ENCODE data around the gene ADTRP.

The ADTRP gene

DNA sequence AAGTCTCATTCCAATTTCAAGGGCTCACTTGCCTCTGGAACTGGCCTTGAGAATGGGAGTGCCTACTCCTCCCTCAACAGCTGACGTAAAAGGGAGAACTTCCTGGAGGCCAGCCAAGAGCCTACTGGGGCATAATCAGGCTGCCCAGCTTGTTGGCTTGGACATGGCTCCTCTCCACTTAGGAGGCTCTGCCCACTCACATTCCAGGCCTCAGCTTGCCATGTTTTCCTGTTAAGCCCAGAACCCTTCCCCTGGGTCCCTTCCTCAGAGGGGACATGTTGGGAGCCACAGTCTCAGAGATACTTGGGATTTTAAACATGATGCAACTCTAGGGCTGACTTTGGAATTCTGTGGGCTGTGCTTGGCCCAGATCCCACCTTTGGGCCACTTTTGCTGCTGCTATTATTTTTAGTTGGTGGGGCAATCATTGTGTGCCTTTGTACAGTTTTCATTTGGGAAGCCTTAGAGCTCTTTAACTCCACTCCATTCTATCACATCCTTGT lies 31.5 kb upstream of the ADTRP start (continued):
- TF ChIP-seq, protein P1, sequence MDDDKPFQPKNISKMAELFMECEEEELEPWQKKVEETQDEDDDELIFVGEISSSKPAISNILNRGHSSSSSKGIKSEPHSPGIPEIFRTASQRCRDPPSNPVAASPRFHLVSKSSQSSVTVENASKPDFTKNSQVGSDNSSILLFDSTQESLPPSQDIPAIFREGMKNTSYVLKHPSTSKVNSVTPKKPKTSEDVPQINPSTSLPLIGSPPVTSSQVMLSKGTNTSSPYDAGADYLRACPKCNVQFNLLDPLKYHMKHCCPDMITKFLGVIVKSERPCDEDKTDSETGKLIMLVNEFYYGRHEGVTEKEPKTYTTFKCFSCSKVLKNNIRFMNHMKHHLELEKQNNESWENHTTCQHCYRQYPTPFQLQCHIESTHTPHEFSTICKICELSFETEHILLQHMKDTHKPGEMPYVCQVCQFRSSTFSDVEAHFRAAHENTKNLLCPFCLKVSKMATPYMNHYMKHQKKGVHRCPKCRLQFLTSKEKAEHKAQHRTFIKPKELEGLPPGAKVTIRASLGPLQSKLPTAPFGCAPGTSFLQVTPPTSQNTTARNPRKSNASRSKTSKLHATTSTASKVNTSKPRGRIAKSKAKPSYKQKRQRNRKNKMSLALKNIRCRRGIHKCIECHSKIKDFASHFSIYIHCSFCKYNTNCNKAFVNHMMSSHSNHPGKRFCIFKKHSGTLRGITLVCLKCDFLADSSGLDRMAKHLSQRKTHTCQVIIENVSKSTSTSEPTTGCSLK (tag by site-specific recombination; IDR thresholded peaks at IDR 0.05) = no peak
- TF ChIP-seq ZNF133 (tag by site-specific recombination; IDR thresholded peaks at IDR 0.05) (0 out of 2 replicates have a peak, but pooled peaks have one; percentile 11), ZNF561 (tag by site-specific recombination; IDR thresholded peaks at IDR 0.05; ENCODE audit: borderline replicate concordance) (0 out of 2 replicates have a peak, but pooled peaks have one; percentile 30), ZBTB20 (tag by site-specific recombination; IDR thresholded peaks at IDR 0.05) (no peak), ZNF513 (tag by site-specific recombination; IDR thresholded peaks at IDR 0.05) (no peak), ZNF560 (tag by site-specific recombination; IDR thresholded peaks at IDR 0.05; ENCODE audit: borderline replicate concordance) (no peak), ZNF433 (tag by site-specific recombination; IDR thresholded peaks at IDR 0.05; ENCODE audit: low read depth) (no peak), KLF7 (tag by site-specific recombination; IDR thresholded peaks at IDR 0.05; ENCODE audit: borderline replicate concordance) (no peak), ZNF174 (tag by site-specific recombination; IDR thresholded peaks at IDR 0.05) (no peak), BCL11B (tag by site-specific recombination; IDR thresholded peaks at IDR 0.05; ENCODE audit: low read depth) (no peak), ZFP3 (tag by site-specific recombination; IDR thresholded peaks at IDR 0.05; ENCODE audit: low read depth) (no peak), HOXD13 (CRISPR knock-in tag; IDR thresholded peaks at IDR 0.05; ENCODE audit: borderline replicate concordance) (no peak), ZNF677 (tag by site-specific recombination; IDR thresholded peaks at IDR 0.05) (no peak), MEIS1 (CRISPR knock-in tag; IDR thresholded peaks at IDR 0.05; ENCODE audit: borderline replicate concordance) (no peak), ZNF416 (tag by site-specific recombination; IDR thresholded peaks at IDR 0.05) (peak; percentile 18; the same call in 1 of the 2 replicates), ZSCAN4 (tag by site-specific recombination; IDR thresholded peaks at IDR 0.05) (no peak), SP7 (tag by site-specific recombination; IDR thresholded peaks at IDR 0.05) (no peak), ZNF558 (tag by site-specific recombination; IDR thresholded peaks at IDR 0.05) (no peak), SALL2 (tag by site-specific recombination; IDR thresholded peaks at IDR 0.05; ENCODE audit: borderline replicate concordance) (no peak), ZFP41 (tag by site-specific recombination; IDR thresholded peaks at IDR 0.05; ENCODE audit: borderline replicate concordance) (no peak), ZNF114 (tag by site-specific recombination; IDR thresholded peaks at IDR 0.05) (no peak), ZNF223 (tag by site-specific recombination; IDR thresholded peaks at IDR 0.05) (no peak), KLF10 (tag by site-specific recombination; IDR thresholded peaks at IDR 0.05) (no peak), ZFP69B (tag by site-specific recombination; IDR thresholded peaks at IDR 0.05) (no peak), ZNF266 (tag by site-specific recombination; IDR thresholded peaks at IDR 0.05; ENCODE audit: low read depth) (no peak), ZNF132 (tag by site-specific recombination; IDR thresholded peaks at IDR 0.05; ENCODE audit: borderline replicate concordance) (no peak), ZNF660 (tag by site-specific recombination; IDR thresholded peaks at IDR 0.05) (peak; percentile 31; the same call in 1 of the 2 replicates), ZNF654 (tag by site-specific recombination; IDR thresholded peaks at IDR 0.05; ENCODE audit: low read depth) (no peak), GLIS1 (tag by site-specific recombination; IDR thresholded peaks at IDR 0.05) (no peak)
- TF ChIP-seq, protein P2, sequence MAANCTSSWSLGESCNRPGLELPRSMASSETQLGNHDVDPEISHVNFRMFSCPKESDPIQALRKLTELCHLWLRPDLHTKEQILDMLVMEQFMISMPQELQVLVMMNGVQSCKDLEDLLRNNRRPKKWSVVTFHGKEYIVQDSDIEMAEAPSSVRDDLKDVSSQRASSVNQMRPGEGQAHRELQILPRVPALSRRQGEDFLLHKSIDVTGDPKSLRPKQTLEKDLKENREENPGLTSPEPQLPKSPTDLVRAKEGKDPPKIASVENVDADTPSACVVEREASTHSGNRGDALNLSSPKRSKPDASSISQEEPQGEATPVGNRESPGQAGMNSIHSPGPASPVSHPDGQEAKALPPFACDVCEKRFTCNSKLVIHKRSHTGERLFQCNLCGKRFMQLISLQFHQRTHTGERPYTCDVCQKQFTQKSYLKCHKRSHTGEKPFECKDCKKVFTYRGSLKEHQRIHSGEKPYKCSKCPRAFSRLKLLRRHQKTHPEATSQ (tag by site-specific recombination; IDR thresholded peaks at IDR 0.05) = no peak
- TF ChIP-seq, protein P3, sequence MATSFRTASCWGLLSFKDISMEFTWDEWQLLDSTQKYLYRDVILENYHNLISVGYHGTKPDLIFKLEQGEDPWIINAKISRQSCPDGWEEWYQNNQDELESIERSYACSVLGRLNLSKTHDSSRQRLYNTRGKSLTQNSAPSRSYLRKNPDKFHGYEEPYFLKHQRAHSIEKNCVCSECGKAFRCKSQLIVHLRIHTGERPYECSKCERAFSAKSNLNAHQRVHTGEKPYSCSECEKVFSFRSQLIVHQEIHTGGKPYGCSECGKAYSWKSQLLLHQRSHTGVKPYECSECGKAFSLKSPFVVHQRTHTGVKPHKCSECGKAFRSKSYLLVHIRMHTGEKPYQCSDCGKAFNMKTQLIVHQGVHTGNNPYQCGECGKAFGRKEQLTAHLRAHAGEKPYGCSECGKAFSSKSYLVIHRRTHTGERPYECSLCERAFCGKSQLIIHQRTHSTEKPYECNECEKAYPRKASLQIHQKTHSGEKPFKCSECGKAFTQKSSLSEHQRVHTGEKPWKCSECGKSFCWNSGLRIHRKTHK (tag by site-specific recombination; IDR thresholded peaks at IDR 0.05) = no peak

Data from HEK293 (cell line).